HL-60 (cell line): Measurements from ENCODE around the gene BPIFA2.

Experiments used
- DNase-seq, 2 experiments: peaks; one replicate each; pipeline ENCODE4 v3.0.0-alpha.2; 2010 to 2020; ENCODE audit warnings: low read depth in 1 of 2, low spot score in 1 of 2
- H3K27ac ChIP-seq: fragments of 250-450 bp; sonication (Bioruptor Pico); replicated peaks from 2 replicates; pipeline ENCODE4 v1.5.1; 2020; ENCODE audit warnings: mild to moderate bottlenecking, moderate library complexity
- H3K27me3 ChIP-seq: fragments of 250-450 bp; sonication (Bioruptor Pico); 2 replicates; pipeline ENCODE4 v1.5.1; 2021; ENCODE audit warnings: mild to moderate bottlenecking, moderate library complexity; ENCODE audit not compliant: insufficient read depth, poor library complexity, severe bottlenecking
- H3K4me3 ChIP-seq: replicated peaks from 2 replicates; pipeline ENCODE4 v1.5.1; 2011; ENCODE audit warnings: mild to moderate bottlenecking, control low read depth, low read length; ENCODE audit not compliant: insufficient read depth
- GABPA ChIP-seq: IDR thresholded peaks from 2 replicates; pipeline ENCODE4 v1.6.1; 2012; ENCODE audit warnings: low read depth
- POLR2AphosphoS5 ChIP-seq: IDR thresholded peaks from 2 replicates; pipeline ENCODE4 v1.6.1; 2012; ENCODE audit warnings: low read depth
- SPI1 ChIP-seq: IDR thresholded peaks from 2 replicates; pipeline ENCODE4 v1.6.1; 2012; ENCODE audit warnings: low read depth, mild to moderate bottlenecking, borderline replicate concordance
- TF ChIP-seq, protein P1 (sequence below): IDR thresholded peaks from one replicate; pipeline ENCODE4 v1.5.1; 2011; ENCODE audit warnings: low read length, control low read depth, inconsistent platforms; ENCODE audit not compliant: insufficient read depth
- TF ChIP-seq, protein P2 (sequence below): IDR thresholded peaks from 2 replicates; pipeline ENCODE4 v1.6.1; 2012; ENCODE audit warnings: low read depth; ENCODE audit not compliant: insufficient replicate concordance

The BPIFA2 gene

DNA sequence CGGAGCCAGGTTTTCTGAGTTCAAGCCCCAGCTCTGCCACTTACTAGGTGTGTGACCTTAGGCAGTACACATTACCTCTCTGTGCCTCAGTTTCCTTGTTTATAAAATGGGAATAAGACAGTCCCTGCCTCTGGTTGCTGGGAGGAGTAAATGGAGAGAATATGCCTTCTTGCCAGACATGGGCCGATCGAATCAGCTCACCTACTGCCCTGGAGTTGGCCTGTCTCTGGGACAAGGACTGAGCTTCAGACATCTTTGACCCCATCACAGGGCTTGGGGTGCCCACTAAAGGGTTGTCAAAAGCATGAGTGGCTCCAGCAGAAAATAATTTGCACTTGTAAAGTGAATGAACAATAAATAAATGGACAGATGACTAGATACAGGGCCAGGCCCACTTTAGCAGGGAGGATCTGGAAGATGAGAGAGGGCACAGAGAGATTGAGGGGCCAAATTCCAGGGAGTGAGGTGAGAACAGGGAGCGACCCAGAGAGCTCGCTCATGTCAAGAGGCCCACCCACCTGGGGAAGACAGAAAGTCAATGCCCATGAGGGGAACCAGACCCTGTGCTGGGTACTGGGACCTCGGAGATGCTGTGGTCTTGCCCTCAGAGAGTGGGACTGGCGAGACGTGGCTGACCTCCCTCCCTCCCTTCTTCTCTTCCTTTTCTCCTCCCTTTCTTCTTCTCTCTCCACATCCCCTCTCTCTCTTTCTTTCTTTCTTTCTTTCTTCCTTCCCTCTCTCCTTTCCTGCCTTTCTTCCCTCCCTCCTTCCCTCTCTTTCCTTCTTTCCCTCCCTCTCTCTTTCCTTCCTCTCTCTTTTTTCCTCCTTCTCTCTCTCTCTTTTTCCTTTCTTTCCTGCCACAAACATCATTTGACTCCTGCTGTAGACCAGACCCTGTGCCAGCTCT, 3.9 kb upstream of the BPIFA2 start:
- H3K27me3 ChIP-seq, result no peaks in the 10 kb centered on the region
- no peak overlapping the region for H3K27ac ChIP-seq
- DNase-seq, result no peak
- TF ChIP-seq, protein P1, sequence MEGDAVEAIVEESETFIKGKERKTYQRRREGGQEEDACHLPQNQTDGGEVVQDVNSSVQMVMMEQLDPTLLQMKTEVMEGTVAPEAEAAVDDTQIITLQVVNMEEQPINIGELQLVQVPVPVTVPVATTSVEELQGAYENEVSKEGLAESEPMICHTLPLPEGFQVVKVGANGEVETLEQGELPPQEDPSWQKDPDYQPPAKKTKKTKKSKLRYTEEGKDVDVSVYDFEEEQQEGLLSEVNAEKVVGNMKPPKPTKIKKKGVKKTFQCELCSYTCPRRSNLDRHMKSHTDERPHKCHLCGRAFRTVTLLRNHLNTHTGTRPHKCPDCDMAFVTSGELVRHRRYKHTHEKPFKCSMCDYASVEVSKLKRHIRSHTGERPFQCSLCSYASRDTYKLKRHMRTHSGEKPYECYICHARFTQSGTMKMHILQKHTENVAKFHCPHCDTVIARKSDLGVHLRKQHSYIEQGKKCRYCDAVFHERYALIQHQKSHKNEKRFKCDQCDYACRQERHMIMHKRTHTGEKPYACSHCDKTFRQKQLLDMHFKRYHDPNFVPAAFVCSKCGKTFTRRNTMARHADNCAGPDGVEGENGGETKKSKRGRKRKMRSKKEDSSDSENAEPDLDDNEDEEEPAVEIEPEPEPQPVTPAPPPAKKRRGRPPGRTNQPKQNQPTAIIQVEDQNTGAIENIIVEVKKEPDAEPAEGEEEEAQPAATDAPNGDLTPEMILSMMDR, result no peak
- TF ChIP-seq, protein P2, sequence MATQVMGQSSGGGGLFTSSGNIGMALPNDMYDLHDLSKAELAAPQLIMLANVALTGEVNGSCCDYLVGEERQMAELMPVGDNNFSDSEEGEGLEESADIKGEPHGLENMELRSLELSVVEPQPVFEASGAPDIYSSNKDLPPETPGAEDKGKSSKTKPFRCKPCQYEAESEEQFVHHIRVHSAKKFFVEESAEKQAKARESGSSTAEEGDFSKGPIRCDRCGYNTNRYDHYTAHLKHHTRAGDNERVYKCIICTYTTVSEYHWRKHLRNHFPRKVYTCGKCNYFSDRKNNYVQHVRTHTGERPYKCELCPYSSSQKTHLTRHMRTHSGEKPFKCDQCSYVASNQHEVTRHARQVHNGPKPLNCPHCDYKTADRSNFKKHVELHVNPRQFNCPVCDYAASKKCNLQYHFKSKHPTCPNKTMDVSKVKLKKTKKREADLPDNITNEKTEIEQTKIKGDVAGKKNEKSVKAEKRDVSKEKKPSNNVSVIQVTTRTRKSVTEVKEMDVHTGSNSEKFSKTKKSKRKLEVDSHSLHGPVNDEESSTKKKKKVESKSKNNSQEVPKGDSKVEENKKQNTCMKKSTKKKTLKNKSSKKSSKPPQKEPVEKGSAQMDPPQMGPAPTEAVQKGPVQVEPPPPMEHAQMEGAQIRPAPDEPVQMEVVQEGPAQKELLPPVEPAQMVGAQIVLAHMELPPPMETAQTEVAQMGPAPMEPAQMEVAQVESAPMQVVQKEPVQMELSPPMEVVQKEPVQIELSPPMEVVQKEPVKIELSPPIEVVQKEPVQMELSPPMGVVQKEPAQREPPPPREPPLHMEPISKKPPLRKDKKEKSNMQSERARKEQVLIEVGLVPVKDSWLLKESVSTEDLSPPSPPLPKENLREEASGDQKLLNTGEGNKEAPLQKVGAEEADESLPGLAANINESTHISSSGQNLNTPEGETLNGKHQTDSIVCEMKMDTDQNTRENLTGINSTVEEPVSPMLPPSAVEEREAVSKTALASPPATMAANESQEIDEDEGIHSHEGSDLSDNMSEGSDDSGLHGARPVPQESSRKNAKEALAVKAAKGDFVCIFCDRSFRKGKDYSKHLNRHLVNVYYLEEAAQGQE, result no peak
- TF ChIP-seq POLR2AphosphoS5, result no peak
- TF ChIP-seq GABPA, result no peak
- TF ChIP-seq SPI1, result no peak
- no peak overlapping the region for H3K4me3 ChIP-seq

DNA sequence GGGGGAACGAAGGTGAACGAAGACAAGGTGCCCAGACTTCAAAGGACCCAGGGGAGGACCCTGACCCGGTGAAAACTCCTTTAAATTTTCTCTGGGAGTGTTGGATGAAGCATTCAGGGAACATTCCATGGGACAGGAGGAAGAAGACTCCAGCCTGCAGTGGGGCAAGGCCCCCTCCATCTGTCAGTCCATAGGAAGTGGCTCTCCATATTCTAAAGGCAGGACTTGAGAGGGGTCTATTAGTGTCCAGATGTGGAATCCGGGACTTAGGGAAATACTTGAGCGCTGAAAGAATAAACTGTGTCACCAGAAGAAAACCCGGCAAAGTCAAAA, 3.2 kb upstream of the BPIFA2 start:
- H3K4me3 ChIP-seq, result no peak overlapping the region
- TF ChIP-seq, protein P2, result no peak
- TF ChIP-seq POLR2AphosphoS5, result no peak
- TF ChIP-seq, protein P1, result no peak
- no peak for TF ChIP-seq SPI1
- no peak for TF ChIP-seq GABPA
- no peak overlapping the region for H3K27ac ChIP-seq
- H3K27me3 ChIP-seq, result no peaks in the 10 kb centered on the region
- DNase-seq, result no peak

DNA sequence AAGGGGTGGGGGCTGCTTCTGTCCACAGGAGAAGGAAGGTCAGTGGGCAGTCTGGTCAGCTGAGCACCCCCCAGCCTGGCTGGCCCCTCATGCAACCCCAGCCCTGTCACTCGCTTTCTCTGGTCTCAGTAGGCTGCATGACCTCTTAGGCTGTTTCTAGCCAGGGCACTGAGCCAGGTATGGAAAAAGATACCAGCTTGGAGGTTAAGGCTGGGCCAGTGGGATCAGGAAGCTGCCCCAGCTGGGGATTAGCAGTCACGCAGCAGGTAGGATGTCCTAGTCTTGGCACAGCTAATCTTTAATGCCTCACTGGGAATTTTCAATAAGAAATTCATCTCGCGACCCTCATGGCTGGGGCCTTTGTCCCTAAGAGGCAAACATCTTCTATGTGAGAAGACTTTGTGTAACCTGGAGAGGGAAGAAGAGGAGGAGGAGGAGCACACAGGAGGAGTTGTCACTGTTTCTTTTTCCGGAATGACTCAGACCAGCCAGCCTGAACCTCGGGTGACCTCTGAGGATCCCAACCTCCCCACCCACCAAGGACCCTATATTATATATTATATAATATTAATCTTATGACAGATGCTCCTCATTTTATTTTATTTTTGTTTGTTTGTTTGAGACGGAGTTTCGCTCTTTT, 2.4 kb upstream of the BPIFA2 start:
- TF ChIP-seq, protein P1, result no peak
- TF ChIP-seq POLR2AphosphoS5, result no peak
- TF ChIP-seq, protein P2, result no peak
- no peak for TF ChIP-seq GABPA
- TF ChIP-seq SPI1, result no peak
- DNase-seq, result no peak

More for the DNA sequence above, 2.4 kb upstream of the BPIFA2 start:
- H3K27ac ChIP-seq, result no peak overlapping the region
- H3K4me3 ChIP-seq, result no peak overlapping the region
- no peaks in the 10 kb centered on the region for H3K27me3 ChIP-seq
